DOHH2 (cell line): ENCODE results near the gene KIFC1.

Experiments used
- H3F3A ChIP-seq: fragments of 200-600 bp; sonication (generic), shearing (Covaris generic); 2 replicates; pipeline ENCODE4 v1.6.0; 2016; ENCODE audit warnings: antibody characterized with exemption, mild to moderate bottlenecking; ENCODE audit not compliant: control insufficient read depth, insufficient read depth
- H3K27ac ChIP-seq: fragments of 200-600 bp; sonication (generic); 2 replicates; pipeline ENCODE4 v1.5.1; 2014; ENCODE audit warnings: low read depth, mild to moderate bottlenecking, low read length, moderate library complexity
- H3K27me3 ChIP-seq: fragments of 200-600 bp; sonication (generic); 2 replicates; pipeline ENCODE4 v1.6.1; 2014; ENCODE audit warnings: mild to moderate bottlenecking, low read length, mixed read lengths; ENCODE audit not compliant: control insufficient read depth
- H3K36me3 ChIP-seq: fragments of 200-600 bp; sonication (generic); 2 replicates; pipeline ENCODE4 v1.6.1; 2014; ENCODE audit warnings: mild to moderate bottlenecking, low read length, moderate library complexity, mixed read lengths; ENCODE audit not compliant: control insufficient read depth
- H3K4me1 ChIP-seq: fragments of 200-600 bp; sonication (generic); 2 replicates; pipeline ENCODE4 v1.6.1; 2014; ENCODE audit warnings: mild to moderate bottlenecking, low read length, mixed read lengths; ENCODE audit not compliant: control insufficient read depth
- H3K4me2 ChIP-seq: fragments of 200-600 bp; sonication (generic); 2 replicates; pipeline ENCODE4 v1.6.0; 2014; ENCODE audit warnings: mild to moderate bottlenecking, low read length, moderate library complexity
- H3K4me3 ChIP-seq: fragments of 200-600 bp; sonication (generic); 2 replicates; pipeline ENCODE4 v1.5.1; 2014; ENCODE audit warnings: mild to moderate bottlenecking, low read length, mixed read lengths
- H3K79me2 ChIP-seq: fragments of 200-600 bp; sonication (generic); 2 replicates; pipeline ENCODE4 v1.6.1; 2014; ENCODE audit warnings: mild to moderate bottlenecking, low read length, mixed read lengths; ENCODE audit not compliant: control insufficient read depth
- H3K9me2 ChIP-seq: fragments of 200-600 bp; sonication (generic); replicated peaks from 2 replicates; pipeline ENCODE4 v1.6.1; 2014; ENCODE audit warnings: mild to moderate bottlenecking, low read length, mixed read lengths; ENCODE audit not compliant: control insufficient read depth
- H3K9me3 ChIP-seq: fragments of 200-600 bp; sonication (generic); 2 replicates; pipeline ENCODE4 v1.6.1; 2014; ENCODE audit warnings: antibody characterized with exemption, low read length, mixed read lengths; ENCODE audit not compliant: control insufficient read depth, insufficient read depth
- H4K20me1 ChIP-seq: fragments of 200-600 bp; sonication (generic); 2 replicates; pipeline ENCODE4 v1.6.0; 2014; ENCODE audit warnings: low read depth, mild to moderate bottlenecking, antibody characterized with exemption, low read length, moderate library complexity; ENCODE audit not compliant: control insufficient read depth, insufficient read depth
- CTCF ChIP-seq: fragments of 200-600 bp; sonication (generic); IDR thresholded peaks from one replicate; pipeline ENCODE4 v1.5.1; 2014; ENCODE audit warnings: antibody characterized with exemption, mild to moderate bottlenecking, low read depth, low read length; ENCODE audit not compliant: poor library complexity, severe bottlenecking
- EZH2phosphoT487 ChIP-seq: fragments of 200-600 bp; sonication (generic); IDR thresholded peaks from 2 replicates; pipeline ENCODE4 v1.6.1; 2017; ENCODE audit warnings: borderline replicate concordance, mild to moderate bottlenecking, antibody characterized with exemption, low read length, moderate library complexity, mixed read lengths

Gene KIFC1

DNA sequence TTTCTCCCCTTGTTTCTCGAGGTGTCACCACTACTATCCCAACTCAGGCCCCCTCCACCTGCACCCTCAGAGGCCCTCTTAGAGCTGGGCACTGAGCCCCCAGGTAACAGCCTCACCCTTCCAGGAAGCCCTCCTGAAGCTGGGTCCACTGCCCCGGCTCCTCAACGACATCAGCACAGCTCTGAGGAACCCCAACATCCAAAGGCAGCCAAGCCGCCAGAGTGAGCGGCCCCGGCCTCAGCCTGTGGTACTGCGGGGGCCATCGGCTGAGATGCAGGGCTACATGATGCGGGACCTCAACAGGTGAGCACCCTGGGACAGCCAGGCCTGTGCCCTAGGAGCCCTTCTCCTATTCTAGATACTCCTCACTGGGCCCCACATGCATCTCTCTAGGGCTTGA, 49.8 kb downstream of the KIFC1 start:
- Histone ChIP-seq H3K4me3 (no peak overlapping the region), H3F3A (0 out of 2 replicates have a peak, but pooled peaks cover 3% of the 10 kb centered on the region), H3K36me3 (peaks cover 68% of the 10 kb centered on the region), H3K27ac (no peak overlapping the region), H3K9me2 (no peaks in the 10 kb centered on the region), H3K79me2 (no peaks in the 10 kb centered on the region), H3K27me3 (no peaks in the 10 kb centered on the region), H3K4me2 (no peak overlapping the region), H3K4me1 (no peaks in the 10 kb centered on the region), H4K20me1 (no peaks in the 10 kb centered on the region), H3K9me3 (no peaks in the 10 kb centered on the region)
- TF ChIP-seq EZH2phosphoT487 (no peak), CTCF (no peak)

- Histone ChIP-seq H3K9me2 (no peaks in the 10 kb centered on the region), H3K4me1 (no peaks in the 10 kb centered on the region), H3K79me2 (no peaks in the 10 kb centered on the region), H3K4me3 (no peak overlapping the region), H3K36me3 (peaks cover 60% of the 10 kb centered on the region), H4K20me1 (no peaks in the 10 kb centered on the region), H3K27me3 (no peaks in the 10 kb centered on the region), H3F3A (0 out of 2 replicates have a peak, but pooled peaks cover 3% of the 10 kb centered on the region), H3K9me3 (no peaks in the 10 kb centered on the region), H3K4me2 (no peak overlapping the region), H3K27ac (no peak overlapping the region)
- TF ChIP-seq EZH2phosphoT487: no peak
- no peak for TF ChIP-seq CTCF
Measured at GRCh38 chr6:33442283-33442682, 50.7 kb downstream of the KIFC1 start.

DNA sequence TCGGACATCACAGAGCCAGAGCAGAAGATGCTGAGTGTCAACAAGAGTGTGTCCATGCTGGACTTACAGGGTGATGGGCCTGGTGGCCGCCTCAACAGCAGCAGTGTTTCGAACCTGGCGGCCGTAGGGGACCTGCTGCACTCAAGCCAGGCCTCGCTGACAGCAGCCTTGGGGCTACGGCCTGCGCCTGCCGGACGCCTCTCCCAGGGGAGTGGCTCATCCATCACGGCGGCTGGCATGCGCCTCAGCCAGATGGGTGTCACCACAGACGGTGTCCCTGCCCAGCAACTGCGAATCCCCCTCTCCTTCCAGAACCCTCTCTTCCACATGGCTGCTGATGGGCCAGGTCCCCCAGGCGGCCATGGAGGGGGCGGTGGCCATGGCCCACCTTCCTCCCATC, 51.4 kb downstream of the KIFC1 start:
- TF ChIP-seq CTCF (no peak), EZH2phosphoT487 (no peak)

More for the DNA sequence above, 51.4 kb downstream of the KIFC1 start:
- Histone ChIP-seq H3K27me3 (no peaks in the 10 kb centered on the region), H3K79me2 (no peaks in the 10 kb centered on the region), H3F3A (0 out of 2 replicates have a peak, but pooled peaks cover 3% of the 10 kb centered on the region), H3K4me2 (no peak overlapping the region), H3K9me3 (no peaks in the 10 kb centered on the region), H3K36me3 (peaks cover 65% of the 10 kb centered on the region), H3K9me2 (no peaks in the 10 kb centered on the region), H3K4me1 (no peaks in the 10 kb centered on the region), H4K20me1 (no peaks in the 10 kb centered on the region), H3K27ac (no peak overlapping the region), H3K4me3 (no peak overlapping the region)
